Thoracic aorta endothelial cell (primary cell): Measurements from ENCODE around the gene FAF1. TPM values are rescaled to one million over a fixed set of nuclear protein-coding genes. Genes with fewer than 3 reads are reported as not detected.

Experiments used
- small RNA-seq: library from RNA; depleted of rRNA; stranded (forward); fragments of <200 nt; gene quantifications from one replicate; pipeline ENCODE3, GENCODE V24; 2012
- total RNA-seq: library from RNA; depleted of rRNA; stranded (reverse); fragments of >200 nt; gene quantifications from 2 replicates; pipeline ENCODE4 v1.2.3, GENCODE V29; 2012

The FAF1 gene
- 80.3 and 92.1 TPM in 2 replicates for total RNA-seq

GRCh38 chr1:50959913-50960844 lies at the start of gene FAF1:
Gene FAF1, minus strand, starts transcription at chr1:50960267. Its CDS starts 456 bp downstream, at chr1:50959811.

GRCh38 chr1:50969611-50970508 lies 9.8 kb upstream of the FAF1 start, which contains the start of gene CDKN2C:
Gene CDKN2C, plus strand, starts transcription at chr1:50970245. Its CDS starts 124 bp downstream, at chr1:50970369.

GRCh38 chr1:50422946-50423669 lies 537.0 kb downstream of the FAF1 start, which contains the start of gene DMRTA2:
Gene DMRTA2, minus strand, starts transcription at chr1:50423443. Its CDS starts 1,907 bp downstream, at chr1:50421536.

Small RNAs within 50 kb of the gene (small RNA-seq; reads per million reads assigned to genes)
- not detected for gene RNU6-1026P

Other genes with a start within 250 kb of the FAF1 start
- 10.4 and 28.3 TPM in 2 replicates for gene CDKN2C, start 10.0 kb upstream of the FAF1 start, total RNA-seq
- not detected in 2 replicates for gene C1orf185, start 142.0 kb upstream of the FAF1 start, total RNA-seq